Peyer's patch (tissue), 4 donors: ENCODE measurements around the gene RNF126.

Source experiments
- CTCF ChIP-seq, 6 experiments: fragments of 450-650 bp in 4 of 6; fragments of 200-600 bp in 2 of 6; sonication (generic) in 1 of 6; IDR thresholded peaks; one replicate each; pipeline ENCODE4 v1.5.1; 2017 to 2019; ENCODE audit warnings: antibody characterized with exemption in 6 of 6, mild to moderate bottlenecking in 3 of 6, moderate library complexity in 1 of 6
- POLR2A ChIP-seq, 2 donors: fragments of 450-650 bp; IDR thresholded peaks; one replicate each; pipeline ENCODE4 v1.5.1; 2017; ENCODE audit warnings: antibody characterized with exemption in 2 of 2, mild to moderate bottlenecking in 2 of 2, moderate library complexity in 2 of 2

DNA sequence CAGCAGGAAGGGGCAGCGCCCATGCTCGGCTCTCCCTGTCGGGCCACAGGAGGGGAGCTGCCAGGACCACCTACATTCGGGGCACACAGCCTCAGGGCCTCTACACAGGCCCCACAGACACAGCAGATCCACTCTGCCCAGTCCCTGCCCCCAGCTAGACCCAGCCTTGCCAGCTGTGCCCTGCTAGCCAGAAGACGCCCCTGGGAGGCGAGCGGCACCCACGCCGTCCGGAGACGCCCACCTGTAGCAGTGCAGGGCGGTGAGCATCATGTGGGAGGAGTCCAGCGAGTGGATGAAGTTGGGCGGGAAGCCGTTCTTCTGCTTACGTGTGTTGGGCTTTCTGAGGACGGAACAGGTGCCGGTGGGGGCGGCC, 44.8 kb downstream of the RNF126 start:
- TF ChIP-seq CTCF (IDR thresholded peaks at IDR 0.05) (no peak), POLR2A (IDR thresholded peaks at IDR 0.05) (no peak)
